DMS153 treated with DMSO at 0.1 percent for 48 hours (cell line): ENCODE measurements around the gene TUBGCP6.

Experiments used
- DNase-seq: peaks from one replicate; lab custom pipeline; 2025; ENCODE audit not compliant: unreplicated experiment; lab: John Stamatoyannopoulos, UW

TUBGCP6 gene, protein sequence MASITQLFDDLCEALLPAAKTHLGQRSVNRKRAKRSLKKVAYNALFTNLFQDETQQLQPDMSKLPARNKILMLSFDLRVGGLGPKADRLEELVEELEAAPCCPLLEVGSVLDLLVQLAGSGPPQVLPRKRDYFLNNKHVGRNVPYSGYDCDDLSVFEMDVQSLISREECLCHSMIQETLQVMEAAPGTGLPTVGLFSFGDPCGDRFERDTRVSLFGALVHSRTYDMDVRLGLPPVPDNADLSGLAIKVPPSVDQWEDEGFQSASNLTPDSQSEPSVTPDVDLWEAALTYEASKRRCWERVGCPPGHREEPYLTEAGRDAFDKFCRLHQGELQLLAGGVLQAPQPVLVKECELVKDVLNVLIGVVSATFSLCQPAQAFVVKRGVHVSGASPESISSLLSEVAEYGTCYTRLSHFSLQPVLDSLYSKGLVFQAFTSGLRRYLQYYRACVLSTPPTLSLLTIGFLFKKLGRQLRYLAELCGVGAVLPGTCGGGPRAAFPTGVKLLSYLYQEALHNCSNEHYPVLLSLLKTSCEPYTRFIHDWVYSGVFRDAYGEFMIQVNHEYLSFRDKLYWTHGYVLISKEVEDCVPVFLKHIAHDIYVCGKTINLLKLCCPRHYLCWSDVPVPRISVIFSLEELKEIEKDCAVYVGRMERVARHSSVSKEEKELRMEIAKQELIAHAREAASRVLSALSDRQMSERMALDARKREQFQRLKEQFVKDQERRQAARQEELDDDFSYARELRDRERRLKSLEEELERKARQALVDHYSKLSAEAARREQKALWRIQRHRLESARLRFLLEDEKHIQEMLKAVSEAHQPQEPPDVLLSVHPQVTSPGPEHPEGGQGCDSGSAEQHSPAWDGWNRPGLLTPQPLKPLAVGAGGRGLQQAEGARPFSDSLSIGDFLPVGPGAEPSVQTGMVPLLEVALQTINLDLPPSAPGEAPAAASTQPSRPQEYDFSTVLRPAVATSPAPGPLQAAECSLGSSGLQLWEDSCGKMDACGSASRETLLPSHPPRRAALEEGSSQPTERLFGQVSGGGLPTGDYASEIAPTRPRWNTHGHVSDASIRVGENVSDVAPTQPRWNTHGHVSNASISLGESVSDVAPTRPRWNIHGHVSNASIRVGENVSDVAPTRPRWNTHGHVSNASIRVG (N-terminal part only)

DNA sequence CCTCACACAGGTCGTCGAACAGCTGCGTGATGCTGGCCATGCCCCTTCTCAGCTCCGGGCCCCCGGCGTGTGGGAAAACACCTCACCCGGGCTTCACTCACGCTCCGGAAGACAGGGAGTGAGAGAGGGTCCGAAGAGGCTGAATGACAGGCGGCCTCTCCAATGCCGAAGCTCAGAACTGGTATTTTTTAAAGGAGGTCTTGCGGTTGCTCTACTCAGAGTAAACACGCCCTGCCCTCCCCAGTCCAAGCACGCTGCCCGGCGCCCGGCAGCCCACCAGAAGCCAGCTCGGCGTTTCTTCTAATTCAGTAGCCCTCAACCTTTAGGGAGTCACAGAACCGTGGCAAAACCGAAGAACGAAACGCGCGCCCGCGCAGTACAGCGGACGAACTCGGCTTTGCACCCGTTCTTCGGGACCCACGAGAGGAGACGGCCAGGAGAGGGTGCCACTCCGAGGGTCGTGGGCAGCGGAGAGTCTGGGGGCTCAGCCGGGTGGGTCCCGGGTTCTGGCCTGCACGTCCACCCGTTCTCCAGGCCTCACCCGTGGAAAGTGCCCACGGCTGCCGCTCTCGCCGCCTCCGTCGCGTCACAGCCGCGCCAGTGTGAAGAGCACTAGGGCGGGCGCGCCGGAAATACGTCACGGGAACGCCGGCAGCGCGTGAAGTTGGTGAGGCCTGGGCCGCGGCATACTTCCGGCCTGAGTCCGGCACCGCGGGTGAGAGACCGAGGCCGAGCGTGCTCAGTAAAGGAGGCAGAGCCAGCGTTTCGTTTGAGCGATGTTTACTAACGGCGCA is at the start of gene TUBGCP6:
Gene TUBGCP6, minus strand, starts transcription at position 604 of the 794 bp plus-strand sequence. Its CDS starts 564 bp downstream, at position 40.
- peak; percentile 78 for DNase-seq

DNA sequence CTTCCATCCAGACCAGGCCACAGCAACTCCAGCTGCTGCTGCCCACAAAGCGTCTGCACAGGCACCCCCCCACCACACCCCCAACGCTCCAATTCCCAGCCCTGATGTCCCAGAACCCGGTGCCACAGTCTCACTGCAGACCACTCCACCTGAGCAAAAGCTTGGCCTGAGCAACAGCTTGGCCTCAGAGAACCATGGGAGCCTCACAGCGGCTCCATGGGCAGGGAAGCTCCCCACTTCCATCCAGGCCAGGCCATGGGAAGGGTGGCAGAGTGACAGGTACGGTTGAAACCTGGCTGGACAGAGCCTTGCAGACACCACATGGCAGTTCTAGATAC is 49.5 kb upstream of the TUBGCP6 start:
- DNase-seq, result no peak

DNA sequence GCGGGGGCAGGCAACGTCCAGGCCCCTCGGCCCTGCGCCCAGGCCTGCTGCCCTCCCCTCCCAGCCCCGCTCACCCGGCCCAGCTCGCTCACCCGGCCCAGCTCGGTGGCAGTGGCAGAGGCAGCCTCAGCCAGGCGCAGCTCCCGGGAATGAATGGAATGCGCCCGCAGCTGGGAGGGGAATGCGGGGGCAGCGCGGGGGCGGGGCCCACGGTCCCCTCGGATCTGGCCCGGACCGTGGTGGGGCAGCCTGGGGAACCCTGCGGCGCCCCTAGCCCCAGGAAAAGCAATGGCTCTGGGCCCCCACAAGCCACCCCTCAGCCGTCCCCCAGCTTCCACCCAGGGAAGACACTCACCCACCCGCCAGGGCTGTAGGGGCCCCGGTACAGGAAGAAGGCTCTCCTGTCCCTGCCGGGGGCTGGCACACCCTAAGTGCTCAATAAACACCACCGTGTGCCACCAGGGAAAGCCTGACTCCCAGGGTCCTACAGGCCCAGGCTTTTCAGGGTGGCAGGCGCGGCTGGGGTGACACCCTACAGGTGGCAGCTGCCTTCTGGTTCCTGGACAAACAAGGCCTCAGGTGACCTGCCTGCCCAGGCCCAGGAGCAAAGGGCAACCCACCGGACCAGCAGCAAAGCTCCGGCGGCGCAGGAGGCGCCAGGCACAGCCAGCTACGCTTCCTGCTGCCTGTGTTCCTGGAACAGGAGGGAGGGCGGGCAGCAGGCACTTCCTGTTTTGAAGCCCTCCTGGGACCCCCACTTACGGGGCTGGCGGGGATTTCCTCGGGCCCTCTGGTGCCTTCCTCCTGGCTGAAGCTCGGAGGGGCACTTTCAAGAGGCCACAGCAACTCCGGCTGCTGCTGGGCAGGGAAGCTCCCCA is 48.9 kb upstream of the TUBGCP6 start:
- DNase-seq, result no peak

DNA sequence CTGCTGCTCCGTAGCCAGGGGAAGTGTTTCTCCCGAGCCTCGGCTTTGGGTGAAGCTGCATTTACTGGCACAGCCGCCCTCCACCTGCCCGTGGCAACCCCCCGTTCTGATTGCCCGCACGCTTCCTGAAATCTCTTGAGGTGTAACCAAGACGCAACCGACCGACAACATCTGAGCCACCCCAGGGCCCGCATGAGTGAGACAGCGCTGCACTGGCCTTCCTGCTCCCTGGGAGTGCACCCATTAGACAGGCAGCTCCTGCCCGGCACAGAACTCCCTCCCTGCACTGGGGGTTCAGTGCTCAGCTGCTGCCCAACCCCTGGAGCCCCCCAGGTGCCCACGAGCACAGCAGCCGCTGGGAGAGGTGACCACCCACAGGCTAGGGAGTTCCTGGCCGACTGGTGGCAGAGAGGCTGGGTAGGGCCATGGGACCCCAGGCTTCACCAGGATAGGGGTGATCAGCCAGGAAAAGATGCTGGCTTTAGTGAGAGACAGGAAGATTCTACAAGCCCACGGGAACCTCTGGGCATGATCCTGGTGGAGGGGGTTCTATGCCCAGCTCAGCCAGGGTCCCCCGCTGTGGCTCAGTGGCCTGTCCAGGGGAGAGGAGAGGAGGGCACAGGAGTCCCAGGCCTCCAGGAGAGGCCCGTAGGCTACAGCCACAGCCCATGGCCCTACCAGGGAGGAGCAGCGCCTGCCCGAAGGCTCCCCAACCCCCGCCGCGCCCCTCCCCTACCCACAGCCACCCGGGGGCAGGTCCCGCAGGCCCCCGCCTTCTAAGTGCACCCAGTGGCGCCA is 48.0 kb upstream of the TUBGCP6 start:
- DNase-seq, result no peak

DNA sequence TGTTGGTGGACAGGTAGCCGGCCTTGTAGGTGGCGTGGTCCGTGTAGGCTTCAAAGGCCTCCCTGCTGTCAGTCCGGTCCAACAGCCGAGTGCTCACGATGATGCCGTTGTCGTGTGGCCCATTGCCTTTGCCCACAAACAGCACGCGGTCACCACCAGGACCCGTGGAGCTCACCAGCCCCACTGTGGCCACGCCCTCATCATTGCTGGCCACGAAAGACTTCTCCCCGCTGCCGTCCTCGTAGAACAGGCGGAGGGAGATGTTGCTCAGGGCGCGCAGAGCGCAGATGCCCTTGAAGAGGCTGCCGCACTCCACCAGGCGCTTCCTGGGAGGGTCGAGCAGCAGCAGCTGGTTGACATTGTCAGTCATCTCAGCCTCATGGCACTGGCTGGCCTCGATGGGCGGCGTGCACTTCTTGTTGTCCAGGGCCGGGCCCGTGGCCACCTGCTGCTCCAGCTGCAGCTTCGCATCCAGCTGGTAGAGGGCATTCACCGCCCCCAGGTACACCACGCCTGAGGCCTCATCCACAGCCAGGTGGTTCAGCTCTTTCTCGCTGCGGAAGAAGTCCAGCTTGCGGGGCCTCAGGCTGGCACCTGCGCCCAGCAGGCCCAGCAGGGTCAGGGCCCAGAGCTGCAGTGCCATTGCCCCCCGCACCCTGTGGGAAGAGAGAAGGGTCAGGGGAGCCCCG is 45.3 kb upstream of the TUBGCP6 start:
- no peak for DNase-seq

DNA sequence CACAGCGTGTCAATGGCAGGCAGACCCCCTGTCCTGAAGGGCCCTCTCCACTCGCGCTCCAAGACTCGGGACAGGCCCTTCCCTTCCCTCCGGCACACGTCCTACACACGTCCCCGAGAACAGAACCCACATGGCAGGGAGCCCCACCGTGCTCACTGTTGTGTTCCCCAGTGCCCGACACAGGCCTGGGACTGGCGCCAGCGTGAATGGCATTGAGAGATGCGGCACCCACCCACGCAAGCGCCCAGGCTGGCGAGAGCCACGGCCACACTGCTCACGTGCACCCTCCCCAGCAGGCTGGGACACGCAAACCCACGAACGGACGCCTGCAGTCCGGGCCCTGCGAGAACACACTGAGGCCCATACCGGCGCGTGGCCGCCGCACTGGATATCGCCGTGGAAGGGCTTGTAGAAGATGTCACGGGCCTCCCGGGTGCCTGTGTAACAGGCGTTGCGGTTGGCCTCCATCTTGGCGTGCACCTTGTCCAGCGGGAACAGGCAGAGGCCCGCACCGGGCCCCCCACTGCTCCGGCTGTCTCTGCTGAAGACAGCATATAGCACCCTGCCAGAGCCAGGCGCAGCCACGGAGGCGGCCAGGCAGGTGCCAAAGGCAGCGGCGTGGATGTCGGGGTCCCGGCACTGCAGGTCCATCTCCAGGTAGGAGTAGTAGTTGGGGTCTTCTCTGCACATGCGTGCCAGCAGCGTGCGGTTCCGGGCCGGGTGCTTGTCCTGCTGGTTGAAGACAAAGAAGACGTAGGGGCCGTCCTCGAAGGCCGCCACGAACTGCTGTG is 44.5 kb upstream of the TUBGCP6 start:
- DNase-seq, result no peak

DNA sequence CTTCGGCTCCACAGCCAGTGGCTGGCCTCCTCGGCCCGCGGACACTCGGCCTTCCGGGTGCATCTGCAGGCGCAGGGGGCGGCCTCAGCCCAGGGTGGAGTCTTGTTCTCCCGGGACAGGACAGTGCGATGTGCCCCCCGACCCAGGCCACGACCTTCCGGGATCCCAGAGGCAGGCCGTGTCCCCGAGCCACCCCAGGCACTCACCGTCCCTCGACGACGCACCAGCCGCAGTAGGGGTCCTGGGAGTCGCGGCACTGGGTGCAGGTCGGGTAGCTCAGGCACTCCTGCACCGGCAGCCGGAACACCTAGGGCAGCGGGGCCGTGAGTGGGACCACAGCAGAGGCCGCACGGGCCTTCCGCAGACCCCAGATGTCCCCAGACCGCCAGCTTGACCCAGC is 42.9 kb upstream of the TUBGCP6 start:
- DNase-seq, result no peak

DNA sequence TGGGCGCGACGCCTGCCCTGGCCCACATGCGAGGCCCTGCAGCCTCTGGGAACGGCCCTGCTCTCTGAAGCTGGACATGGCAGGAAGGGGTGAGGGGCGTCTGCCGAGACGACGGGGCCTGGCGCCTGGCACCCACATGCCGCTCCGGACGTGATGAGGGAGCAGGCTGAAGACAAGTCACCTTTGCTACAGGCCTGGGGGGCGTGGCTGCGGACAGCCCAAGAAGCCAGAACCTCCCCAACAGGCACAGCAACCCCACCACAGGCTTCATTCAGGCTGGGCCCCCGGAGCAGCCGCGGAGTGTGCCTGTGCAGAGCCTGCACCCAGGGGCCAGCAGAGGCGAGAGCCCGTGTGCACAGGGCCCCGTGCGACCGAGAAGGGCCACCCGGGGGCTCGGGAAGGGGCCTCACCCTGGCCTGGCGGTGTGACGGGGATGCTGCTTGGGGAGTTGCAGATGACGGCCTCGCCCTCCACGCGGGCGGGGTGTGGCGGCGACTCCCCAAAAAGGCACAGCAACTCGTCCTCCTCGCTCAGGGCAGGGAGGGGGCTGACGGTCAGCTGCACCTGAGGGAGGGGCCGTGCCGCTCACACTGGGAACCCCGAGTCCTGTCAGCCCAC is 42.0 kb upstream of the TUBGCP6 start:
- DNase-seq, result no peak

DNA sequence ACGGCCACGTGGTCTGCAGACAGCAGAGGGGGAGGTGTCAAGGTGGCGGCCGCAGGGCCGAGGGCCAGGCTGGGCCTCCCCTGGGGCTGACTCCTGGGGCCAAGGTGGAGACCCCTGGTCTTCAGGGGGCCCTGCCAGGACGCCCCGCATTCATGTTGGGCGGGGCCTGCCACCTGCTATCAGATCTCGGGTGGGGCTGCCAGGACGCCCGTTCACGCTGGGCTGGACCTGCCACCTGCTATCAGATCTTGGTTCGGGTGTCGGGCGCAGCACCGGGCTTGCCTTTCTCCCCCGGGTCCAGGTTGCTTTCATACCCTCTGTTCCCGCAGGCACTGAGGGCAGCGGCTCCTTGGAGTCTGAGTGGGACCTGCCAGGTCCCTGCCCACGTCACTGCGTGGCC is 41.5 kb upstream of the TUBGCP6 start:
- DNase-seq, result no peak

DNA sequence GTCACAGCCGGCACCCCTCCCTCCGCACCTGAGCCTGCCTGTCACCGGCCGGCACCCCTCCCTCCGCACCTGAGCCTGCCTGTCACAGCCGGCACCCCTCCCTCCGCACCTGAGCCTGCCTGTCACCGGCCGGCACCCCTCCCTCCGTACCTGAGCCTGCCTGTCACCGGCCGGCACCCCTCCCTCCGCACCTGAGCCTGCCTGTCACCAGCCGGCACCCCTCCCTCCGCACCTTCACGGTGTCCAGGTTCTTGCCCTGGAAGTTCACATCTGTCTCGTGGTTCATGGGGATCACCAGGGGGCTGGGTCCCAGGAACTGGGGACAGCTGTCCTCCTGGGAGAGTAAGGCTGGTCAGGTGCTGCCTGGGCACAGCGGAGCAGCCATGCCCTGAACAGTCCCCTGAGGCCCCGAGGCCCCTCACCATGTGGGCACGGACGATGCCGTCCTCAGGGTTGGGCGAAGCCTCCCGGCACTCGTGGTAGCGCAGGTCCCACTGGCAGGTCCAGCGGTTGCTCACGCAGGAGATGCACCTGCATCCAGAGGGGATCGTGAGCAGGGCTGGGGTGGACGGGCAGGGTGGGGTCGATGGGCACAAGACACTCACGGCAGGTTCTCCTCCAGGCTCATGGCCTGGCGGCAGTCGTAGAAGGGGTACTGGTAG is 40.9 kb upstream of the TUBGCP6 start:
- no peak for DNase-seq

DNA sequence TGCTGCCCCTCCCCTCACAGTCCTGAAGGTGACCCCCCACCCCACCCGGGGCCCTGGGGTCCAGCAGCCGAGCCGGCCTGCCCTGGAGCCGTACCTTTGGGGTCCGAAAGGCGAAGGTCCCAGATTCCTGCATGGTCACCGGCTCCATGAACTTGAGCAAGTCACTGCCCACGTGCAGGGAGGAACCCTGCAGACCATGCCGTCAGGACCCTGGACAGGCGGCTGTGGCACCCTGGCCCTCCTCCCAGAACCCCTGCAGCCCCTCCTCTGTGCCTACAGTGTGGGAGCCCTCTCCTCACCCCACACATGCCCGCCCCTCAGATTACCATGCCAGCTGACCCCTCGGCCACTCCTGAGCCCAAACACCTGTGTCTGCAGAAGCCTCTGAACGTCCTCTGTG is 39.7 kb upstream of the TUBGCP6 start:
- no peak for DNase-seq

DNA sequence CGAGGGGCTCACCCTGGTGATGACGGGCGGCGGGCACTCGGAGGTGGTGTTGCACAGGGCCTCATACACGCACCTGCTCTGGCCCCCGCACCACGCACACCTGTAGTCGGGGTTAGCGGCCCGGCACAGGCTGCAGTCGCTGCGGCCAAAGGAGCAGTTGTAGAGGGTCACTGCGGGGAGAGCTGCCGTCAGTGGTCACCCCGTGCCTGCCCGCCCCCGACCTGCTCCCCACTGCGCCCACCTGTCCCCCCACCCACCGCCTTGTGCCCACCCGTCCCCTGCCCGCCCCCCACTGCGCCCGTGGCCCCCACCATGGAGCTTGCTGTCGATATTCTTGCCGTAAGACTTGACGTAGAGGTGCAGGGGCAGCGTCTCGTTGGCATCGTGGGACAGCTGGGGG is 39.0 kb upstream of the TUBGCP6 start:
- no peak for DNase-seq

DNA sequence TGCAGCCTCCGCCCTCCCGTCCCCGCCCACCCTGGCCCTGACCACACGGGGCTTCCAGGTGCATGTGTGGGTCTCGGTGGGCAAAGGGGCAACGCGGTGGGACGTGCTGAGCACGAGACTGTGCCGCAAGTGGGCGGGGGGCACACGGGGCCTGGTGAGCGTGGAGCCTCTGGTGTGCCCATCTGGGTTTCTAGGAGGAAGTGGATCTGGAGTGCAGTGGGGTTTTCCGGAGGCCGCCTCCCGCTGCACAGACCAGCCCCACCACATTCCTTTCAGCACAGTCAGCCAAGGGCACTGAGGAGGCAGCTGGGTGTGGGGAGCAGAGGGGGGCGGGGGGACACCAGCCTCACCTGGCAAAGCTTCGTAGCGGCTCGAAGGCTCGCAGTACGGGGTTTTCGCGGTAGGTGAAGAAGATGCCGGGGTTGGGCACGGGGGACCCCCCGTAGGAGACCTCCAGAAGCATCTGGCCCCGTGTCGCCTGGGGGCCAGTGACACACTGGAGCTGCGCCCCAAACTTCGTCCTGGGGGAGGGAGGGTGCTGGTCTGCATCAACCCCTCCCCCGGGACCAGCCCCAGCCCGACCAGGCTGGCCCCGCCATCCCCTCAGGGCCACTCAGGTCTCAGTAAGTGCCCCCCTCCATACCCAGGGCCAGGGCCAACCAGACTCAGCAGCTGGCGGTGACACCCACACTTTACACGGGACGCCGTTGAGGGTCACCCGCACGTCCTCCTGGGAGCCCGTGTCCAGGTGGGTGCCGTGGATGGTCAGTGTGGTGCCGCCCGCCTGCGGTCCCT is 37.7 kb upstream of the TUBGCP6 start:
- DNase-seq, result no peak

DNA sequence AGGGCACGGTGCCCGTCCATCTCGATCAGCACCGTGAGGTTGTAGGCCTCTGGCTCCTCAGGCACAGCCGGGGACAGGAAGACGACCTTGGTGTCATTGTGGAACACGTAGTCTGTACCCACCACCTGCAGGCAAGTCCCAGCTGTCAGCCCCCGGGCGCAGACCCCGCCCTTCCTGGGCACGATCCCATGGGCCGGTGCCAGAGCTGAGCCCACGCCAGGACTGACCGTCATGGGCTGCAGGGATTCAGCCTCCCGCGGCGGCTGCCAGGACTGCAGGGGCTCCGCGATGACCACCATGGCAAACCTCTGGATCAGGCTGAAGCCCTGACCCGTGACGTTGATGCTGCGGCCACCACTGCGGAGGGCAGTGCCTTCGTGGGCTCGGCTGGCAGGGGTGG is 37.1 kb upstream of the TUBGCP6 start:
- DNase-seq, result no peak

DNA sequence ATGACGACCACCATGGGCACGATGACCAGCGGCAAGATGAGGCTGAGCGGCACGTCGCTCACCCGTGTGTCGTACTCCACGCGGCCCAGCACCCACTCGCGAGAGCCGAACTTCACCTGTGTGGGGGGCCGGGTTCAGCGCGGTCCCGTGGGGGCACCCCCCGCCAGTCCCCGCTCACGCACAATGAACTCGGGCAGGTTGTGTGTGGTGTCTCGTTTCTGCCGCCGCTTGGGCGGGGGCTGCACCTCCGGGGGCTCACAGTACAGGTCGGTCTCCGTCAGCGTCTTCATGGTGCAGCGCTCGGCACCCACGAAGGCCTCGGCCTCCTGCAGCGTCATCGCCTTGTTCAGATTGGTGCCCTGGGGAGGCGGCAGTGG is 36.5 kb upstream of the TUBGCP6 start:
- no peak for DNase-seq
